AG04449 (cell line): ENCODE results near the gene DDX1.

Experiments used
- CTCF ChIA-PET: fragments of 350-600 bp; formaldehyde crosslinking; extraction: SDS; loops from one replicate; lab custom pipeline; 2021; ENCODE audit warnings: antibody characterized with exemption; lab: Yijun Ruan, JAX
- POLR2A ChIA-PET: fragments of 400-600, 350-600 bp; formaldehyde crosslinking; extraction: SDS; loops from one replicate; lab custom pipeline; 2020; ENCODE audit warnings: antibody characterized with exemption, inconsistent platforms; lab: Yijun Ruan, JAX
- DNase-seq: peaks from one replicate; pipeline ENCODE4 v3.0.0-alpha.2; 2010; ENCODE audit warnings: low read depth, low spot score
- H3K4me3 ChIP-seq: 2 replicates; pipeline ENCODE4 v1.5.1; 2011; ENCODE audit warnings: low read depth, mild to moderate bottlenecking, control low read depth, low read length
- TF ChIP-seq, protein P1 (sequence below): IDR thresholded peaks from one replicate; pipeline ENCODE4 v1.5.1; 2011; ENCODE audit warnings: mild to moderate bottlenecking, moderate library complexity, low read length, control low read depth, inconsistent platforms; ENCODE audit not compliant: insufficient read depth; ENCODE audit errors: missing control alignments

Gene DDX1

DNA sequence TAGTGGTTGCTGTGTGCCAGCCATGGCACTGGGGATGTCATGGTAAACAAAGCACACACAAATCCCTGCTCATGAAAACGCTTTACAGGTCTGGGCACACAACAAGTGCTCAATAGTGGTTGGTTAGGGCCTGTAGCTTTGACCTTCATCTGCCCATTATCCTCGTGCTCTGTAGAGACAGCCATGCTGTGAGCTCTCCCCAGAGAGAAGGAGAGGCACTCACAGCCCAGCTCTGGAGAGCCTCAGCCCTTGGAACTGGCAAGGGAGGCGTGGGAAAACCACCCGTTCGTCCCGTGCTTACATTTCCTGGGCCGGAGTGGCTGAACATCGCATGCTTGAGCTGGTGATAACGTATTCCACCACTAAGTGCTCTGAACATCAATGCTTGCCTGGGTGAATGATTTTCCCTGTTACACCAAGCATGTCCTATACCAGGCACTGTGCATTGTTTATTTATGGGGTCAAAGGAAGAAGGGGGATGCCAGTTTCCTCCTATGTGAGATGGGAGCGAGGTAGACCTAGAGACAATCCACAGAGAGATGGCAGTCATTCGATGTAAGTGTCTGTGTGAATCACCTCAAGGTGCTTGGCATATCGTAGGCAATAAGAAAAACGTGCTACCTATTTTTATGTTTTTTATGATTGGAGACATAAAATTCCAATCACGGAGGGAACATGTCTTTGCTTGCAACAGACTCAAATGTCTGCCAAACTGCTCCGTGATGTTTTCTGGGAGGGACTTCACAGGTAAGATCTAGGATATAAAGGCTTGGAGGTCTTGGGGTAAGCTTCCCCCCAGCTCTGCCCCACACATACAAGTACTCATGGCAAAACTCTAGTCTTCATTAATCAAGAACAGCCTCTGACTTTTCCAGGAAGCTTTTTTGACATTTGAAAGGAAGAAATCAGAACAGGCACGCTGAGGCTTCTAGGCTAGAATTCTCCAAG, 75.5 kb downstream of the DDX1 start:
- DNase-seq: no peak
- POLR2A ChIA-PET: no interaction called here
- TF ChIP-seq, protein P1, sequence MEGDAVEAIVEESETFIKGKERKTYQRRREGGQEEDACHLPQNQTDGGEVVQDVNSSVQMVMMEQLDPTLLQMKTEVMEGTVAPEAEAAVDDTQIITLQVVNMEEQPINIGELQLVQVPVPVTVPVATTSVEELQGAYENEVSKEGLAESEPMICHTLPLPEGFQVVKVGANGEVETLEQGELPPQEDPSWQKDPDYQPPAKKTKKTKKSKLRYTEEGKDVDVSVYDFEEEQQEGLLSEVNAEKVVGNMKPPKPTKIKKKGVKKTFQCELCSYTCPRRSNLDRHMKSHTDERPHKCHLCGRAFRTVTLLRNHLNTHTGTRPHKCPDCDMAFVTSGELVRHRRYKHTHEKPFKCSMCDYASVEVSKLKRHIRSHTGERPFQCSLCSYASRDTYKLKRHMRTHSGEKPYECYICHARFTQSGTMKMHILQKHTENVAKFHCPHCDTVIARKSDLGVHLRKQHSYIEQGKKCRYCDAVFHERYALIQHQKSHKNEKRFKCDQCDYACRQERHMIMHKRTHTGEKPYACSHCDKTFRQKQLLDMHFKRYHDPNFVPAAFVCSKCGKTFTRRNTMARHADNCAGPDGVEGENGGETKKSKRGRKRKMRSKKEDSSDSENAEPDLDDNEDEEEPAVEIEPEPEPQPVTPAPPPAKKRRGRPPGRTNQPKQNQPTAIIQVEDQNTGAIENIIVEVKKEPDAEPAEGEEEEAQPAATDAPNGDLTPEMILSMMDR: no peak
- CTCF ChIA-PET: no interaction called here
- no peak overlapping the region for H3K4me3 ChIP-seq

DNA sequence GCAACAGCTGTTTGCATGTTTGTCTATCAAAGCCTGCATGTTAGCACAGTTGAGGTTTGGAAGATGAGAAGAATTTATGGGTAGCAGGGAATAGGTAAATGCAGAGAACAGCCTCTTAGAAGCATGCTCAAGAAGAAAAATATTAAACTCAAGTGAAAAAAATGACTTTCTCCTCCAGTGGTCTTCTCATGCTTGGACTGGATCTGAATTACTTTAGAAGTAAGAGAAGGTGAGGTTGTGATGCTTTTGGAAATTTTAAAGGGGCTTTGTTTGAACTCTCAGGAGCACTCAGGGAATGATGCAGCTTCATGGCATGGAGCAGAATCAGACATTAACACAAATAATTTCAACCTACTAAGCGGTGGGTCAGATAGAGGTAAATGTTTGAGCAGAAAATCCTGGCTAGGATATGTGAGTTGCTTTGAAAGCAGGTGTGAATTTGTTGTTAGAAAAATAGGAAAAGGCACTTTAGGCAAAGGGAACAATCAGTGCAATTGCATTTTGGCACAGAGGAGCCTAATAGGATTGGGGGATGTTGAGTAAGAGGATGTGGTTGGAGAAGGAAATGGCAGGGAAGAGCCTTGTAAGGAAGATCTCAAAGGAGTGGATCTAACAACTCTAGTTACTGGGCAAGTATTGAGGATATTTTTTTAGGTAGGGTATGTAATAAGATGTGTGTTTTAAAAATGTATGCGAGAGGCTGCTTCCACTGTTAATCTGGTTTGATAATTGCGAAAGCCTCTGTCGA, 76.3 kb downstream of the DDX1 start:
- TF ChIP-seq, protein P1: no peak
- no peak overlapping the region for H3K4me3 ChIP-seq
- POLR2A ChIA-PET: interaction anchor here (0.7 kb wide), 1 partner anchor 580 kb away, joined by 3 read pairs; no protein-coding TSS in a partner anchor
- DNase-seq: no peak
- CTCF ChIA-PET: interaction anchor here (0.8 kb wide), 1 partner anchor 33 kb away, joined by 3 read pairs; no protein-coding TSS in a partner anchor

DNA sequence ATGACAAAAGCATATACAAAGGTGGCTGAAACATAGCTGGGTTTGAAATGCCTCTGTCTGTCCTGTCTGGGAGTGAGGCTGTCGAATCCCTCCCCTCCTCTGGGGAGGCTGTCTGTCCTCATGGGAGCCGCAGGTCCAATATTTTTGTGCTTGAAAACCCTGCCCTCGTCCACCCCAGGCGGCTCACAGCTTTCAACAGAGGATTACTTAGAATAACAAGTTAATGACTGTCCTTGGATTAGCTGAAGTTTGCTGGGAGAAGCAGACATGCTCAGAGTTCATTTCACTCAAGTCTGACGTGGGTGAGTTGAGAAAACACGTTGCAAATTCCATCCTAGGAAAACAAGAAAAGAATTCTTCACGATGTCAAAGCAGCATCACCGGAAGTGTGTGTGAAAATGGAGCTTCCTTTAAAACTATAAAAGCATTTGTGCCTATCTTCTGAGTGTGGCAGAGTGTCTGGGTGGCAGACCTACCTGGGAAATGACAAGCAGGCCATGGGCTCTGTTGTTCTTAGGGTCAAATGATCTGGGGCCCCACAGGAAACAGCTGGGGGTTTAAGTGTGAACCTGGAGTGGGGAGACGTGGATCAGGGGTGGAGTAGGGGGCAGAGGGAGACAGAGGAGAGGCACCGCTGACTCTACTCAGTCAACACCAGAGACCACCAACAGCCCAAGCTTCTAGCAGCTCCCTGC, 77.1 kb downstream of the DDX1 start:
- TF ChIP-seq, protein P1: no peak
- ChIA-PET POLR2A (interaction anchor here (0.7 kb wide), 1 partner anchor 579 kb away, joined by 3 read pairs; no protein-coding TSS in a partner anchor), CTCF (interaction anchor here (0.8 kb wide), 1 partner anchor 34 kb away, joined by 3 read pairs; no protein-coding TSS in a partner anchor)
- no peak overlapping the region for H3K4me3 ChIP-seq
- DNase-seq: peak; percentile 53

DNA sequence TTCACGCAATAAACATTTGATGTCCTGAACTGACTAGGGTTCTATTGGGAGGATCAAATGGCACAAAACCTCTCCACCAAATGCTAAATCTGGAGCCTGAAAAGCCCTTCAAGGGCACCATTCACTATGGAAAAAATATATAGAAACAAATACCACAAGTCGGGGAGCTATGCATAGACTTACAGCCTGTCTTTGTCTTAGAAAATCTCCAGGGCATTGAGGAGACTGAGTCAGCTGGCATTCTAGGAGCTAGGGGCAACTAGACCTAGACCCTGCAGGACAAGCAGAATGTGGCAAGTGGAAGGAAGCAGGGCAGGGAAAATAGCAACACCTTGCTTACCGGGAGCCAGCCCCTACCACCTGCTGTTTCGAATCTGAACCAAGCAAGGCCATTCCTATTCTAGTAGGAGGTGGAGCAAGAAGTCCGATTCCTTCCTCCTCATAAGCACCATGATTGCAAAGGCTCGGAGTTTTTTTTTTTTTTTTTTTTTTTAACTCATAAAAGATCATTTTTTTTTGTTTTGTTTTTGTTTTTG, 77.8 kb downstream of the DDX1 start:
- TF ChIP-seq, protein P1: no peak
- ChIA-PET POLR2A (no interaction called here), CTCF (no interaction called here)

DNA sequence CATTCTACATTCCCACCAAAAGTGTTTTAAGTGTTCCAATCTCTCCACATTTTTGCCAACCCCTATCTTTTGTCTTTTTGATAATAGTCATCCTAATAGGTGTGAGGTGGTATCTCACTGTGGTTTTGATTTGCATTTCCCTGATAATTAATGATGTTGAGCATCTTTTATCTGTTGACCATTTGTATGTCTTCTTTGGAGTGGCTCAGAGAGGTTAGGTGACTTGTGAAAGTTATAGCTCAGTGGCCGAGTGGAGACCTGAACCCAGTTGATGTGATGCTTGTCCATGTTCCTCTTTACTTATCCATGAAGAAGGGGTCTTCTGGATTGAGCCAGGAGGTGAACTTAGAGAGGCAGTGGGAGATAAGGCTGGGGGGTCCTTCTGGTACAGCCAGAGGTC, 78.8 kb downstream of the DDX1 start:
- no peak for DNase-seq

More for the DNA sequence above, 77.8 kb downstream of the DDX1 start:
- DNase-seq: no peak
- H3K4me3 ChIP-seq: no peak overlapping the region

More for the DNA sequence above, 78.8 kb downstream of the DDX1 start:
- TF ChIP-seq, protein P1: no peak
- CTCF ChIA-PET: interaction anchor here (1.0 kb wide), 1 partner anchor 938 kb away, joined by 4 read pairs; no protein-coding TSS in a partner anchor
- POLR2A ChIA-PET: no interaction called here
- no peak overlapping the region for H3K4me3 ChIP-seq
